GM23338 (cell line): ENCODE data around the gene OPRD1. TPM values are rescaled to one million over a fixed set of nuclear protein-coding genes. Genes with fewer than 3 reads are reported as not detected.

Source experiments
- ATAC-seq: fragments of 200-7000 bp; cut with Tn5 transposase; 3 replicates; pipeline ENCODE4 v1.9.1; 2020
- DNase-seq: peaks from one replicate; pipeline ENCODE4 v3.0.0-alpha.2; 2015; ENCODE audit warnings: low spot score
- H2AFZ ChIP-seq: fragments of 200-600 bp; sonication (generic); 2 replicates; pipeline ENCODE4 v1.8.0; 2016; ENCODE audit warnings: antibody characterized with exemption, mild to moderate bottlenecking, moderate library complexity
- H3F3A ChIP-seq: fragments of 200-600 bp; sonication (generic); replicated peaks from 2 replicates; pipeline ENCODE4 v1.8.0; 2017; ENCODE audit warnings: antibody characterized with exemption, mixed run types, low read depth
- H3K27ac ChIP-seq: fragments of 200-600 bp; sonication (generic); 2 replicates; pipeline ENCODE4 v1.6.1; 2016; ENCODE audit warnings: low read depth
- H3K27me3 ChIP-seq: fragments of 200-600 bp; sonication (generic); 2 replicates; pipeline ENCODE4 v1.8.0; 2016; ENCODE audit warnings: mild to moderate bottlenecking, mixed run types, moderate library complexity; ENCODE audit not compliant: insufficient read depth
- H3K36me3 ChIP-seq: fragments of 200-600 bp; sonication (generic); 2 replicates; pipeline ENCODE4 v1.8.0; 2016; ENCODE audit warnings: mild to moderate bottlenecking; ENCODE audit not compliant: insufficient read depth
- H3K4me1 ChIP-seq: fragments of 200-600 bp; sonication (generic); 2 replicates; pipeline ENCODE4 v1.8.0; 2016; ENCODE audit warnings: mild to moderate bottlenecking, moderate library complexity; ENCODE audit not compliant: insufficient read depth
- H3K4me2 ChIP-seq: fragments of 200-600 bp; sonication (generic); 2 replicates; pipeline ENCODE4 v1.7.1; 2017; ENCODE audit warnings: mixed run types
- H3K4me3 ChIP-seq: fragments of 200-600 bp; sonication (generic); 2 replicates; pipeline ENCODE4 v1.6.1; 2016; ENCODE audit warnings: mixed run types
- H3K79me2 ChIP-seq: fragments of 200-600 bp; sonication (generic); replicated peaks from 2 replicates; pipeline ENCODE4 v1.8.0; 2017; ENCODE audit warnings: mild to moderate bottlenecking; ENCODE audit not compliant: insufficient read depth
- H3K9me2 ChIP-seq: fragments of 200-600 bp; sonication (generic); 2 replicates; pipeline ENCODE4 v1.8.0; 2017; ENCODE audit not compliant: insufficient read depth
- H4K20me1 ChIP-seq: fragments of 200-600 bp; sonication (generic); replicated peaks from 2 replicates; pipeline ENCODE4 v1.8.0; 2017; ENCODE audit warnings: mild to moderate bottlenecking; ENCODE audit not compliant: insufficient read depth
- H3K27ac Mint-ChIP-seq: 2 replicates; pipeline ENCODE4 v1.8.0; 2020; ENCODE audit warnings: inconsistent platforms, mild to moderate bottlenecking, moderate library complexity, mixed read lengths
- H3K27me3 Mint-ChIP-seq: 3 replicates; pipeline ENCODE4 v1.8.0; 2022; ENCODE audit warnings: low read depth, mild to moderate bottlenecking, moderate library complexity, mixed read lengths, inconsistent platforms; ENCODE audit not compliant: insufficient read depth, poor library complexity
- H3K36me3 Mint-ChIP-seq: 3 replicates; pipeline ENCODE4 v1.8.0; 2021; ENCODE audit warnings: low read depth, mild to moderate bottlenecking, inconsistent platforms, moderate library complexity, mixed read lengths
- H3K4me1 Mint-ChIP-seq: 3 replicates; pipeline ENCODE4 v1.8.0; 2020; ENCODE audit warnings: mild to moderate bottlenecking, inconsistent platforms, mixed read lengths
- H3K4me3 Mint-ChIP-seq: 3 replicates; pipeline ENCODE4 v1.8.0; 2021; ENCODE audit warnings: moderate library complexity, mild to moderate bottlenecking, inconsistent platforms, mixed read lengths
- H3K9me3 Mint-ChIP-seq: 3 replicates; pipeline ENCODE4 v1.8.0; 2020; ENCODE audit warnings: moderate library complexity, mild to moderate bottlenecking, inconsistent platforms, mixed read lengths
- CREB1 ChIP-seq: fragments of 250-450 bp; sonication (Bioruptor Pico); IDR thresholded peaks from 2 replicates; pipeline ENCODE4 v1.5.0; 2020; ENCODE audit warnings: low read depth, mild to moderate bottlenecking, moderate library complexity
- EZH2 ChIP-seq: fragments of 200-600 bp; sonication (generic); IDR thresholded peaks from one replicate; pipeline ENCODE4 v1.8.0; 2017; ENCODE audit warnings: antibody characterized with exemption, mild to moderate bottlenecking, low read depth; ENCODE audit not compliant: unreplicated experiment
- EZH2phosphoT487 ChIP-seq: fragments of 200-600 bp; sonication (generic); IDR thresholded peaks from one replicate; pipeline ENCODE4 v1.8.1; 2018; ENCODE audit warnings: antibody characterized with exemption; ENCODE audit not compliant: unreplicated experiment
- JUNB ChIP-seq: IDR thresholded peaks from one replicate; pipeline ENCODE4 v1.6.1; 2016; ENCODE audit warnings: antibody characterized with exemption; ENCODE audit not compliant: unreplicated experiment
- NANOG ChIP-seq: IDR thresholded peaks from 2 replicates; pipeline ENCODE4 v1.6.1; 2016; ENCODE audit warnings: antibody characterized with exemption, borderline replicate concordance
- POLR2AphosphoS5 ChIP-seq: IDR thresholded peaks from 2 replicates; pipeline ENCODE4 v1.6.1; 2016; ENCODE audit warnings: antibody characterized with exemption, low read depth
- REST ChIP-seq: IDR thresholded peaks from one replicate; pipeline ENCODE4 v1.6.1; 2018; ENCODE audit warnings: antibody characterized with exemption; ENCODE audit not compliant: unreplicated experiment
- STAT1 ChIP-seq: IDR thresholded peaks from one replicate; pipeline ENCODE4 v1.6.1; 2016; ENCODE audit warnings: antibody characterized with exemption; ENCODE audit not compliant: unreplicated experiment
- ZNF114 ChIP-seq: fragments of 250-450 bp; sonication (Bioruptor Pico); IDR thresholded peaks from 2 replicates; pipeline ENCODE4 v1.5.0; 2020; ENCODE audit warnings: mild to moderate bottlenecking, moderate library complexity
- ZNF331 ChIP-seq: fragments of 250-450 bp; sonication (Bioruptor Pico); IDR thresholded peaks from 2 replicates; pipeline ENCODE4 v1.5.0; 2020; ENCODE audit warnings: low read depth, mild to moderate bottlenecking, moderate library complexity
- polyA plus RNA-seq: library from polyadenylated mRNA; unstranded; fragments of >200 nt; fragmentation: Nextera tagmentation; extraction: Ambion mirVana; gene quantifications from 2 replicates; pipeline ENCODE4 v1.2.1, GENCODE V29; 2016
- total RNA-seq: library from RNA; depleted of rRNA; stranded (reverse); fragments of >200 nt; shearing (Covaris generic); gene quantifications from 2 replicates; pipeline ENCODE4 v1.2.3, GENCODE V29; 2014
- TF ChIP-seq, protein P1 (sequence below): fragments of 250-450 bp; sonication (Bioruptor Pico); IDR thresholded peaks from 2 replicates; pipeline ENCODE4 v1.5.0; 2020; ENCODE audit warnings: mild to moderate bottlenecking, moderate library complexity
- TF ChIP-seq, protein P2 (sequence below): IDR thresholded peaks from 2 replicates; pipeline ENCODE4 v1.6.1; 2016; ENCODE audit warnings: antibody characterized with exemption
- TF ChIP-seq, protein P3 (sequence below), 2 experiments: fragments of 200-600 bp in 1 of 2; sonication (generic) in 1 of 2; conservative IDR thresholded peaks; 2 replicates each; pipeline versions ENCODE4 v1.5.1 to v1.6.1; 2016 to 2017; ENCODE audit warnings: antibody characterized with exemption in 2 of 2, low read depth in 2 of 2, mild to moderate bottlenecking in 2 of 2, moderate library complexity in 1 of 2

Gene OPRD1
- total and polyA plus RNA-seq, 2 experiments from 2014 or later = 0.55 to 2.3 TPM

DNA sequence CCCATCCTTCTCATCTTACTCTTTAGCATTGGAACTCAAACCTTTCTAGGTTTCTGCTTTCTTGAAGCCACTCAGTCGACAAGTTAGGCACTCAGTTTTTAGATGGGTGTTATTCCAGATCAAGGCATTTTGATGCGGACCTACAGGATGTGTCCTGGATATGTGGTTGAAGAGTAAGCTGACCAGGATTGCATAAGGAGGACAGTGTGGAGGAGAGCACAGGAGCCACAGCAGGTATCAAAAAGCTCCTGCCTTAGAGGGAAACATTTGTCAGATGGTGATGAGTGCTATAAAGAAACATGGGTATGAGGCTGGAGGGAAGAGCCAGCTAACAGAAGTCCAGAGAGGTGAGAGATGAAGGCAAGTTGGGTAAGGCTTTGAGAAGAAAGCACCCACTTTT is 33.9 kb upstream of the OPRD1 start:
- Histone ChIP-seq H3K36me3 (no peaks in the 10 kb centered on the region), H3F3A (peaks cover 28% of the 10 kb centered on the region), H3K4me2 (no peak overlapping the region), H3K9me2 (no peaks in the 10 kb centered on the region), H3K27me3 (no peaks in the 10 kb centered on the region), H3K79me2 (no peaks in the 10 kb centered on the region), H3K4me3 (no peak overlapping the region), H2AFZ (no peak overlapping the region), H4K20me1 (peaks cover 12% of the 10 kb centered on the region; the same call in 1 of the 2 replicates), H3K27ac (no peak overlapping the region), H3K4me1 (no peaks in the 10 kb centered on the region; the same call in 1 of the 2 replicates)
- no peaks in the 10 kb centered on the region for H3K9me3 Mint-ChIP-seq
- no peak for TF ChIP-seq CREB1 (CRISPR knock-in tag)
- TF ChIP-seq REST = no peak
- TF ChIP-seq STAT1 = no peak
- TF ChIP-seq, protein P1, sequence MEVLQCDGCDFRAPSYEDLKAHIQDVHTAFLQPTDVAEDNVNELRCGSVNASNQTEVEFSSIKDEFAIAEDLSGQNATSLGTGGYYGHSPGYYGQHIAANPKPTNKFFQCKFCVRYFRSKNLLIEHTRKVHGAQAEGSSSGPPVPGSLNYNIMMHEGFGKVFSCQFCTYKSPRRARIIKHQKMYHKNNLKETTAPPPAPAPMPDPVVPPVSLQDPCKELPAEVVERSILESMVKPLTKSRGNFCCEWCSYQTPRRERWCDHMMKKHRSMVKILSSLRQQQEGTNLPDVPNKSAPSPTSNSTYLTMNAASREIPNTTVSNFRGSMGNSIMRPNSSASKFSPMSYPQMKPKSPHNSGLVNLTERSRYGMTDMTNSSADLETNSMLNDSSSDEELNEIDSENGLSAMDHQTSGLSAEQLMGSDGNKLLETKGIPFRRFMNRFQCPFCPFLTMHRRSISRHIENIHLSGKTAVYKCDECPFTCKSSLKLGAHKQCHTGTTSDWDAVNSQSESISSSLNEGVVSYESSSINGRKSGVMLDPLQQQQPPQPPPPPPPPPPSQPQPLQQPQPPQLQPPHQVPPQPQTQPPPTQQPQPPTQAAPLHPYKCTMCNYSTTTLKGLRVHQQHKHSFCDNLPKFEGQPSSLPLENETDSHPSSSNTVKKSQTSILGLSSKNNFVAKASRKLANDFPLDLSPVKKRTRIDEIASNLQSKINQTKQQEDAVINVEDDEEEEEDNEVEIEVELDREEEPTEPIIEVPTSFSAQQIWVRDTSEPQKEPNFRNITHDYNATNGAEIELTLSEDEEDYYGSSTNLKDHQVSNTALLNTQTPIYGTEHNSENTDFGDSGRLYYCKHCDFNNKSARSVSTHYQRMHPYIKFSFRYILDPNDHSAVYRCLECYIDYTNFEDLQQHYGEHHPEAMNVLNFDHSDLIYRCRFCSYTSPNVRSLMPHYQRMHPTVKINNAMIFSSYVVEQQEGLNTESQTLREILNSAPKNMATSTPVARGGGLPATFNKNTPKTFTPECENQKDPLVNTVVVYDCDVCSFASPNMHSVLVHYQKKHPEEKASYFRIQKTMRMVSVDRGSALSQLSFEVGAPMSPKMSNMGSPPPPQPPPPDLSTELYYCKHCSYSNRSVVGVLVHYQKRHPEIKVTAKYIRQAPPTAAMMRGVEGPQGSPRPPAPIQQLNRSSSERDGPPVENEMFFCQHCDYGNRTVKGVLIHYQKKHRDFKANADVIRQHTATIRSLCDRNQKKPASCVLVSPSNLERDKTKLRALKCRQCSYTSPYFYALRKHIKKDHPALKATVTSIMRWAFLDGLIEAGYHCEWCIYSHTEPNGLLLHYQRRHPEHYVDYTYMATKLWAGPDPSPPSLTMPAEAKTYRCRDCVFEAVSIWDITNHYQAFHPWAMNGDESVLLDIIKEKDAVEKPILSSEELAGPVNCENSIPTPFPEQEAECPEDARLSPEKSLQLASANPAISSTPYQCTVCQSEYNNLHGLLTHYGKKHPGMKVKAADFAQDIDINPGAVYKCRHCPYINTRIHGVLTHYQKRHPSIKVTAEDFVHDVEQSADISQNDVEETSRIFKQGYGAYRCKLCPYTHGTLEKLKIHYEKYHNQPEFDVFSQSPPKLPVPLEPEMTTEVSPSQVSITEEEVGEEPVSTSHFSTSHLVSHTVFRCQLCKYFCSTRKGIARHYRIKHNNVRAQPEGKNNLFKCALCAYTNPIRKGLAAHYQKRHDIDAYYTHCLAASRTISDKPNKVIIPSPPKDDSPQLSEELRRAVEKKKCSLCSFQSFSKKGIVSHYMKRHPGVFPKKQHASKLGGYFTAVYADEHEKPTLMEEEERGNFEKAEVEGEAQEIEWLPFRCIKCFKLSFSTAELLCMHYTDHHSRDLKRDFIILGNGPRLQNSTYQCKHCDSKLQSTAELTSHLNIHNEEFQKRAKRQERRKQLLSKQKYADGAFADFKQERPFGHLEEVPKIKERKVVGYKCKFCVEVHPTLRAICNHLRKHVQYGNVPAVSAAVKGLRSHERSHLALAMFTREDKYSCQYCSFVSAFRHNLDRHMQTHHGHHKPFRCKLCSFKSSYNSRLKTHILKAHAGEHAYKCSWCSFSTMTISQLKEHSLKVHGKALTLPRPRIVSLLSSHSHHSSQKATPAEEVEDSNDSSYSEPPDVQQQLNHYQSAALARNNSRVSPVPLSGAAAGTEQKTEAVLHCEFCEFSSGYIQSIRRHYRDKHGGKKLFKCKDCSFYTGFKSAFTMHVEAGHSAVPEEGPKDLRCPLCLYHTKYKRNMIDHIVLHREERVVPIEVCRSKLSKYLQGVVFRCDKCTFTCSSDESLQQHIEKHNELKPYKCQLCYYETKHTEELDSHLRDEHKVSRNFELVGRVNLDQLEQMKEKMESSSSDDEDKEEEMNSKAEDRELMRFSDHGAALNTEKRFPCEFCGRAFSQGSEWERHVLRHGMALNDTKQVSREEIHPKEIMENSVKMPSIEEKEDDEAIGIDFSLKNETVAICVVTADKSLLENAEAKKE (CRISPR knock-in tag) = no peak
- TF ChIP-seq, protein P2, sequence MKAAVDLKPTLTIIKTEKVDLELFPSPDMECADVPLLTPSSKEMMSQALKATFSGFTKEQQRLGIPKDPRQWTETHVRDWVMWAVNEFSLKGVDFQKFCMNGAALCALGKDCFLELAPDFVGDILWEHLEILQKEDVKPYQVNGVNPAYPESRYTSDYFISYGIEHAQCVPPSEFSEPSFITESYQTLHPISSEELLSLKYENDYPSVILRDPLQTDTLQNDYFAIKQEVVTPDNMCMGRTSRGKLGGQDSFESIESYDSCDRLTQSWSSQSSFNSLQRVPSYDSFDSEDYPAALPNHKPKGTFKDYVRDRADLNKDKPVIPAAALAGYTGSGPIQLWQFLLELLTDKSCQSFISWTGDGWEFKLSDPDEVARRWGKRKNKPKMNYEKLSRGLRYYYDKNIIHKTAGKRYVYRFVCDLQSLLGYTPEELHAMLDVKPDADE = no peak
- no peak for TF ChIP-seq NANOG
- TF ChIP-seq ZNF114 (CRISPR knock-in tag) = no peak
- no peak for TF ChIP-seq EZH2phosphoT487
- TF ChIP-seq POLR2AphosphoS5 = no peak
- no peak for TF ChIP-seq EZH2
- no peak for TF ChIP-seq ZNF331 (CRISPR knock-in tag)
- TF ChIP-seq, protein P3, sequence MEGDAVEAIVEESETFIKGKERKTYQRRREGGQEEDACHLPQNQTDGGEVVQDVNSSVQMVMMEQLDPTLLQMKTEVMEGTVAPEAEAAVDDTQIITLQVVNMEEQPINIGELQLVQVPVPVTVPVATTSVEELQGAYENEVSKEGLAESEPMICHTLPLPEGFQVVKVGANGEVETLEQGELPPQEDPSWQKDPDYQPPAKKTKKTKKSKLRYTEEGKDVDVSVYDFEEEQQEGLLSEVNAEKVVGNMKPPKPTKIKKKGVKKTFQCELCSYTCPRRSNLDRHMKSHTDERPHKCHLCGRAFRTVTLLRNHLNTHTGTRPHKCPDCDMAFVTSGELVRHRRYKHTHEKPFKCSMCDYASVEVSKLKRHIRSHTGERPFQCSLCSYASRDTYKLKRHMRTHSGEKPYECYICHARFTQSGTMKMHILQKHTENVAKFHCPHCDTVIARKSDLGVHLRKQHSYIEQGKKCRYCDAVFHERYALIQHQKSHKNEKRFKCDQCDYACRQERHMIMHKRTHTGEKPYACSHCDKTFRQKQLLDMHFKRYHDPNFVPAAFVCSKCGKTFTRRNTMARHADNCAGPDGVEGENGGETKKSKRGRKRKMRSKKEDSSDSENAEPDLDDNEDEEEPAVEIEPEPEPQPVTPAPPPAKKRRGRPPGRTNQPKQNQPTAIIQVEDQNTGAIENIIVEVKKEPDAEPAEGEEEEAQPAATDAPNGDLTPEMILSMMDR (conservative IDR thresholded peaks at IDR 0.05; ENCODE audit: low read depth in 2 of 2) = no peak
- TF ChIP-seq JUNB = no peak
- ATAC-seq (no peak), DNase-seq (no peak)
- H3K27ac Mint-ChIP-seq = no peak overlapping the region
- peaks cover 13% of the 10 kb centered on the region for H3K4me1 Mint-ChIP-seq
- no peaks in the 10 kb centered on the region for H3K36me3 Mint-ChIP-seq
- peaks cover 5% of the 10 kb centered on the region for H3K27me3 Mint-ChIP-seq
- no peak overlapping the region for H3K4me3 Mint-ChIP-seq
